ENCODE measurements around the gene GPR37. TPM values are rescaled to one million over a fixed set of nuclear protein-coding genes. Genes with fewer than 3 reads are reported as not detected.

The GPR37 gene
- total RNA-seq, 1 donor from 2014 or later: not detected

DNA sequence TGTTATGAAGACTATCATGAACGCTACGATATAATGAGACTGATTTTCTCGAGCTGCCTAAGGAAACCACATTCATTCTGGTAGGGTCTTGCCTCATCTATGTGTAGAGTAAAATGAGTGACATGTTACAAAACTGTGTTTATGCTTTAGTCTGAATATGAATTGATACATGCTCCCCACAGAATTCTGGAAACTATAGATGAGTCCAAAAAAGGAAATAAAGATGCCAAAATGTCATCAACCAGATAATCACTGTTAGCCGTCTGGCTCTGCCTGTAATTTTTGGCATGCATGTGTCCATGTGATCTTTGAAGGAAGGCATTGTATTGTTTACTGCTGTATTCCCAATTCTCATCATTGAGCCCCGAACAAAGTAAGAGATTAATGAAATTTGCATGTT lies 42.6 kb upstream of the GPR37 start:
- no peak for DNase-seq
- Mint-ChIP-seq H3K27ac (no peak overlapping the region), H3K36me3 (ENCODE audit: low read depth) (no peaks in the 10 kb centered on the region), H3K4me1 (no peaks in the 10 kb centered on the region), H3K27me3 (no peaks in the 10 kb centered on the region), H3K4me3 (no peak overlapping the region), H3K9me3 (no peaks in the 10 kb centered on the region)
- TF ChIP-seq, protein P1, sequence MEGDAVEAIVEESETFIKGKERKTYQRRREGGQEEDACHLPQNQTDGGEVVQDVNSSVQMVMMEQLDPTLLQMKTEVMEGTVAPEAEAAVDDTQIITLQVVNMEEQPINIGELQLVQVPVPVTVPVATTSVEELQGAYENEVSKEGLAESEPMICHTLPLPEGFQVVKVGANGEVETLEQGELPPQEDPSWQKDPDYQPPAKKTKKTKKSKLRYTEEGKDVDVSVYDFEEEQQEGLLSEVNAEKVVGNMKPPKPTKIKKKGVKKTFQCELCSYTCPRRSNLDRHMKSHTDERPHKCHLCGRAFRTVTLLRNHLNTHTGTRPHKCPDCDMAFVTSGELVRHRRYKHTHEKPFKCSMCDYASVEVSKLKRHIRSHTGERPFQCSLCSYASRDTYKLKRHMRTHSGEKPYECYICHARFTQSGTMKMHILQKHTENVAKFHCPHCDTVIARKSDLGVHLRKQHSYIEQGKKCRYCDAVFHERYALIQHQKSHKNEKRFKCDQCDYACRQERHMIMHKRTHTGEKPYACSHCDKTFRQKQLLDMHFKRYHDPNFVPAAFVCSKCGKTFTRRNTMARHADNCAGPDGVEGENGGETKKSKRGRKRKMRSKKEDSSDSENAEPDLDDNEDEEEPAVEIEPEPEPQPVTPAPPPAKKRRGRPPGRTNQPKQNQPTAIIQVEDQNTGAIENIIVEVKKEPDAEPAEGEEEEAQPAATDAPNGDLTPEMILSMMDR (IDR thresholded peaks at IDR 0.05): no peak
- POLR2A ChIA-PET: no interaction called here
- no peak for ATAC-seq (ENCODE audit: low read depth)
- CTCF ChIA-PET: no interaction called here
- intact Hi-C loops (cut with micrococcal nuclease): no loop called here

DNA sequence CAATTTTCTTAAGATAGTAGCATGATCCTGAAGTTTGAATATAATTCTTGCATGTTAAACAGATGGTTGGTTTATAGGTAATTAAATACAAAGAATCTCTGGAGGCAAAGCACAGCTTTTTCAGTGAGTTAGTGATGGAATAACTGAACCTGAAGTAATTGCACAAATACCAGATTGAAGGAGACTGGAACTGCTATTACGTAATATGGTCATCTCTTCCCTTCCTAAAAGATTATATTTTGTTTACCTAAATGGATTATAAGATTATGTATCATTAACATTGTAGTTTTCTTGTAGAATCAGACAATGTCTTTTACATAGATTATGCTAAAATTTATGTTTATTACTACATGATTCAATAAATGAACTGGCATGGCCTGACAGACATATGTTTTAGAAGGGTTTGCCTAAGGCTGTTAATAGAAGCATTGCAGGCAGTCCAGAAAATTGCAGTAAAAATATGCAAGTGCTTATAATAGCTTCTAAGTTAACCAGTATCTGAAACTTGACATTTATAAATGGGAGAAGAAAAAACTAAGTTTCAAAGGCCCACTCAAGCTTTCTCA lies 35.8 kb upstream of the GPR37 start:
- ChIA-PET CTCF (no interaction called here), POLR2A (no interaction called here)
- H3K4me1 Mint-ChIP-seq: no peaks in the 10 kb centered on the region
- no peak for ATAC-seq (ENCODE audit: low read depth)
- DNase-seq: no peak
- H3K9me3 Mint-ChIP-seq: peaks cover 2% of the 10 kb centered on the region
- H3K27me3 Mint-ChIP-seq: peaks cover 6% of the 10 kb centered on the region
- H3K27ac Mint-ChIP-seq: no peak overlapping the region
- intact Hi-C loops (cut with micrococcal nuclease): no loop called here
- TF ChIP-seq, protein P1 (IDR thresholded peaks at IDR 0.05): no peak
- H3K4me3 Mint-ChIP-seq: no peak overlapping the region
- H3K36me3 Mint-ChIP-seq (ENCODE audit: low read depth): no peaks in the 10 kb centered on the region

DNA sequence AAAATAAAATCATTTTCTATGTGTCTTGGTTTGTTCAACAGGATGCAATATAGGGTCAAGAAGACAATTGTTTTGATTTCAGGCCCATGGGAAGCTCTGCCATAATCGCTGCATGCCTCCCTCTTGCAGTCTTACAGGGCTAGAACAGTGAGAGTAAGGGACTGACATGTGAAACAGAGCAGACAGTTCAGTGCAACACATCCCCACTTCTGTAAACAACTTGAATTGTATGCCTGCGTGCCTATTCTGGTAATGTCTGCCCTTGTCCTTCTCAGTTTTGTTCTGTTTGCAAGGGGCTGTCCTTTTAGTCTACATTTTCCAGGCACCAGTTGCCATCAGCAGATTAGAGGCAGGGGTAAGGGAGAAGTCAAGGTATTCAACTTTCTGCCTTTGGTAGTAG lies 34.8 kb upstream of the GPR37 start:
- POLR2A ChIA-PET: no interaction called here
- TF ChIP-seq, protein P1 (IDR thresholded peaks at IDR 0.05): no peak
- Mint-ChIP-seq H3K9me3 (peaks cover 6% of the 10 kb centered on the region), H3K4me3 (no peak overlapping the region), H3K27ac (no peak overlapping the region), H3K36me3 (ENCODE audit: low read depth) (no peaks in the 10 kb centered on the region), H3K4me1 (no peaks in the 10 kb centered on the region), H3K27me3 (peaks cover 6% of the 10 kb centered on the region)
- CTCF ChIA-PET: no interaction called here
- ATAC-seq (ENCODE audit: low read depth): no peak
- intact Hi-C loops (cut with micrococcal nuclease): no loop called here
- no peak for DNase-seq

DNA sequence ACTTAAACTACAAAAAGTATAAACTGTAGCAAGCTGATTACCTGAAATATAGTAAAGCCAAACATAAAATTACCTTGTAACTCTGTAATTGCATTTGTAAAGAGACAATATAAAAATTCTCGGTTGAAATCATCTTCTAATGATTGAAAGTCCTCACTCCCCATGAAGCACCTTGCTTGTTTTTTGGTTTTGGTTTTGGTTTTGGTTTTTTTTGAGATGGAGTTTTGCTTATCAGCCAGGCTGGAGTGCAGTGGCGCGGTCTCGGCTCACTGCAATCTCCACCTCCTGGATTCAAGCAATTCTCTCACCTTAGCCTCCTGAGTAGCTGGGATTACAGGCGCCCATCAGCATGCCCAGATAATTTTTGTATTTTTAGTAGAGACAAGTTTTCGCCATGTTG lies 33.9 kb upstream of the GPR37 start:
- Mint-ChIP-seq H3K9me3 (peaks cover 6% of the 10 kb centered on the region), H3K27ac (no peak overlapping the region), H3K36me3 (ENCODE audit: low read depth) (no peaks in the 10 kb centered on the region), H3K27me3 (peaks cover 6% of the 10 kb centered on the region), H3K4me1 (no peaks in the 10 kb centered on the region), H3K4me3 (no peak overlapping the region)
- TF ChIP-seq, protein P1 (IDR thresholded peaks at IDR 0.05): no peak
- CTCF ChIA-PET: no interaction called here
- no peak for DNase-seq
- ATAC-seq (ENCODE audit: low read depth): no peak
- intact Hi-C loops (cut with micrococcal nuclease): no loop called here
- POLR2A ChIA-PET: no interaction called here

DNA sequence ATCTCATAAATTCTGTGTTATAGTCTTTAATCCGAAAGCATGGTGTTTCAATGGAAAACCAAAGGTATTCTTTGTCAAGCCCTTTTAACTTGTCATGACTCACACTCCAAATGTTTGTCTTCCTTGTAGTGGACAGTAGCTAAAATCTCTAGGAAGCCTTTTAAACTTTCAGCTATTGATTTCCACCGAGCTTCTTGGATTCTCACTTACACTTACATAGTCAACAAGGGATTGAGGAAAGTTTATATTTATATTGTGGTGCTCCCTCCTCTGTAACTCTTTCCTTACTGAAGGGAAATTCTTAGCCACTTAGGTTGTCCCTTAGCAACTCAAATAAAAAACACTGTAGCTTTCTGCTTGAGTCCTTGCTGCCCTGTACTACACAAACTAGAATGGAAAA lies 31.2 kb upstream of the GPR37 start:
- DNase-seq (no peak), ATAC-seq (ENCODE audit: low read depth) (no peak)
- Mint-ChIP-seq H3K9me3 (peaks cover 6% of the 10 kb centered on the region), H3K36me3 (ENCODE audit: low read depth) (no peaks in the 10 kb centered on the region), H3K4me1 (no peaks in the 10 kb centered on the region), H3K4me3 (no peak overlapping the region), H3K27me3 (peaks cover 6% of the 10 kb centered on the region), H3K27ac (no peak overlapping the region)
- TF ChIP-seq, protein P1 (IDR thresholded peaks at IDR 0.05): no peak
- ChIA-PET CTCF (no interaction called here), POLR2A (no interaction called here)
- intact Hi-C loops (cut with micrococcal nuclease): no loop called here

Data from activated B cell treated with CpG ODN at 0.5 μM for 24 hours (primary cell).